ENCODE results near the gene UBAC1.

- TF ChIP-seq EZH2 (IDR thresholded peaks at IDR 0.05) (no peak), POLR2AphosphoS5 (IDR thresholded peaks at IDR 0.05; ENCODE audit: borderline replicate concordance, low read depth, low read length) (no peak), FOXP2 (optimal IDR thresholded peaks at IDR 0.05; ENCODE audit: control extremely low read depth, extremely low read length, insufficient read depth) (no peak)
These were observed 23.4 kb downstream of the UBAC1 start for GRCh38 chr9:135937521-135938489.

Measured in SK-N-MC (cell line).